GM18867 (cell line): ENCODE results near the gene NKD2.
"Not testable (repeated sequence)": the region's sequence is repeated elsewhere in the genome, so short reads cannot be mapped to it uniquely, and the experiment has no call there.

Source experiments
- ATAC-seq: cut with Tn5 transposase; IDR thresholded peaks from one replicate; pipeline ENCODE4 v1.9.1; 2021; ENCODE audit warnings: mild to moderate bottlenecking, moderate library complexity; ENCODE audit not compliant: unreplicated experiment

NKD2 gene

GRCh38 chr5:1012313-1012841 is 3.8 kb downstream of the NKD2 start:
- no peak for ATAC-seq

- ATAC-seq: no peak
Measured at GRCh38 chr5:1012900-1013237, 4.3 kb downstream of the NKD2 start.

- no peak for ATAC-seq
Measured at GRCh38 chr5:1013238-1013947, 4.8 kb downstream of the NKD2 start.

GRCh38 chr5:1013948-1014301 is 5.3 kb downstream of the NKD2 start:
- ATAC-seq: no peak

- no peak for ATAC-seq
Measured at GRCh38 chr5:1014346-1014745, 5.7 kb downstream of the NKD2 start.

GRCh38 chr5:1014781-1015221 is 6.2 kb downstream of the NKD2 start:
- ATAC-seq: no peak

- no peak for ATAC-seq
Measured at GRCh38 chr5:1015507-1015906, 6.9 kb downstream of the NKD2 start.

- no peak for ATAC-seq
Measured at GRCh38 chr5:1016036-1016435, 7.4 kb downstream of the NKD2 start.

- ATAC-seq: no peak
Measured at GRCh38 chr5:1016476-1016875, 7.9 kb downstream of the NKD2 start.

- ATAC-seq: no peak
Measured at GRCh38 chr5:1017056-1017455, 8.5 kb downstream of the NKD2 start.

GRCh38 chr5:1017691-1018455 is 9.3 kb downstream of the NKD2 start:
- ATAC-seq: no peak

- ATAC-seq: no peak
Measured at GRCh38 chr5:1018596-1018995, 10.0 kb downstream of the NKD2 start.

GRCh38 chr5:1019001-1019905 is 10.7 kb downstream of the NKD2 start:
- no peak for ATAC-seq

- no peak for ATAC-seq
Measured at GRCh38 chr5:1020452-1020961, 11.9 kb downstream of the NKD2 start.

GRCh38 chr5:1021136-1021968 is 12.8 kb downstream of the NKD2 start:
- no peak for ATAC-seq

- not testable (repeated sequence) for ATAC-seq
Measured at GRCh38 chr5:1021969-1022336, 13.4 kb downstream of the NKD2 start.

- no peak for ATAC-seq
Measured at GRCh38 chr5:1026700-1027621, 18.4 kb downstream of the NKD2 start.

GRCh38 chr5:1027631-1028441 is 19.2 kb downstream of the NKD2 start:
- no peak for ATAC-seq
